ENCODE data around the gene COPB2. TPM values are rescaled to one million over a fixed set of nuclear protein-coding genes. Genes with fewer than 3 reads are reported as not detected.

COPB2 gene
- total and polyA plus RNA-seq, 2 of the 8 experiments (the other 6 are each of a cell fraction or from before 2014, with no cell fraction given), result 40.3 to 119 TPM

DNA sequence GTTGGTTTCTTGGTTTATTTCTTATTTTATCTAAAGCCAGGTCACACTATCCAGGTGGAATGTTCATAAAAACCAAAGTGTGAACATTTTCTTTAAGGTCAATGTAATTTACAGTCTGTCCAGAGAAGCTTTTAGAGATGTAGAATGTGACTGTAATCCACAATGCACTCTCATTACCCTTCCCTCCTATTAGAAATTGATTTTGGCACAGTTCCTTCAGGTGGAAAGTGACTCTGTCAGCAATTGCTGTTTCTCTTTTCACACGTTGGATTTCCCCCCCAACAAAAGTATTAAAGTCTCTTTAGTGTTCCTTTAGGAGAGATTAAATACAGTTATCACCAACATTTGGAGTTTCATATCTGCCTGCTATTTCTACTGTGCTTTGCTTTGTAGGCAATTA, 31.6 kb upstream of the COPB2 start:
- H2AK5ac ChIP-seq (ENCODE audit: low read depth, low read length), result no peak overlapping the region
- no peak overlapping the region for H2BK5ac ChIP-seq (ENCODE audit: low read depth, low read length)
- no peak overlapping the region for H3K23ac ChIP-seq (ENCODE audit: insufficient read length)
- DNase-seq (ENCODE audit: low read depth in 1 of 2, low spot score in 2 of 2) (no peak), FAIRE-seq (no peak)
- no peak overlapping the region for H2BK15ac ChIP-seq (ENCODE audit: low read length)
- H3K9ac ChIP-seq (replicated peaks in 1 of 4; ENCODE audit: extremely low read depth in 1 of 4, low read depth in 3 of 4, low read length in 3 of 4), result no peak overlapping the region
- no peak overlapping the region for H3K4ac ChIP-seq (replicated peaks; ENCODE audit: insufficient read length, low read depth, low read length)
- H3K4me2 ChIP-seq (ENCODE audit: insufficient read depth in 1 of 2, low read depth in 2 of 2, low read length in 2 of 2), result no peak overlapping the region
- H4K91ac ChIP-seq (replicated peaks; ENCODE audit: insufficient read length, low read length), result no peak overlapping the region
- ChIA-PET POLR2A (ENCODE audit: partially characterized antibody) (no interaction called here), CTCF (ENCODE audit: partially characterized antibody) (interaction anchor here (1.7 to 2.7 kb wide), 2 partner anchors 99 to 141 kb away, joined by 4 to 12 read pairs; no protein-coding TSS in a partner anchor)
- WGBS, 2 experiments (ENCODE audit: extremely low coverage in 1 of 2, insufficient coverage in 1 of 2, insufficient read length in 1 of 2, insufficient replicate concordance in 2 of 2, low coverage in 1 of 2, low lambda C conversion rate in 2 of 2, missing lambda C conversion rate in 1 of 2), result 70% methylated on average over 1 of the region's 1 CpG; no CpG with 5 or more reads in 1 of the 2 experiments
- no peaks in the 10 kb centered on the region for H3K9me3 ChIP-seq (ENCODE audit: insufficient read depth in 2 of 2, low read depth in 1 of 2, low read length in 1 of 2)
- no peak overlapping the region for H3K18ac ChIP-seq (ENCODE audit: extremely low read depth, low read length)
- no peaks in the 10 kb centered on the region for H3K4me1 ChIP-seq (replicated peaks in 1 of 4; ENCODE audit: control insufficient read depth in 3 of 4, insufficient read depth in 4 of 4, low read length in 3 of 4)
- H3K79me1 ChIP-seq (ENCODE audit: low read depth, low read length), result no peaks in the 10 kb centered on the region
- no peaks in the 10 kb centered on the region for H4K20me1 ChIP-seq (replicated peaks in 1 of 2; ENCODE audit: control insufficient read depth in 1 of 2, insufficient read depth in 2 of 2, low read length in 2 of 2)
- no peak overlapping the region for H3K14ac ChIP-seq (ENCODE audit: insufficient read length)
- H3K4me3 ChIP-seq (ENCODE audit: extremely low read depth in 1 of 4, insufficient read depth in 2 of 4, low read depth in 3 of 4, low read length in 4 of 4), result no peak overlapping the region
- no peak overlapping the region for H4K5ac ChIP-seq (ENCODE audit: insufficient read length, low read depth, low read length)
- no peak overlapping the region for H2BK20ac ChIP-seq (ENCODE audit: low read length)
- no peak overlapping the region for H4K8ac ChIP-seq (ENCODE audit: extremely low read depth, insufficient read depth, low read length)
- H2BK120ac ChIP-seq (replicated peaks; ENCODE audit: low read depth, low read length), result no peak overlapping the region
- H3K23me2 ChIP-seq (ENCODE audit: low read depth, low read length), result no peaks in the 10 kb centered on the region
- H3K56ac ChIP-seq (replicated peaks; ENCODE audit: insufficient read length, low read depth, low read length), result no peak overlapping the region
- no peaks in the 10 kb centered on the region; a peak in 1 of 8 replicates for H3K36me3 ChIP-seq (ENCODE audit: control insufficient read depth in 2 of 4, insufficient read depth in 4 of 4, low read length in 3 of 4)
- no peak overlapping the region for H2AFZ ChIP-seq (ENCODE audit: low read length)
- H2BK12ac ChIP-seq (ENCODE audit: low read depth, low read length), result no peak overlapping the region
- H3K27ac ChIP-seq (ENCODE audit: low read depth, low read length), result no peak overlapping the region
- no peaks in the 10 kb centered on the region for H3K79me2 ChIP-seq (ENCODE audit: control insufficient read depth in 1 of 2, insufficient read depth in 2 of 2, low read length in 2 of 2)
- no peaks in the 10 kb centered on the region for H3K27me3 ChIP-seq (replicated peaks in 1 of 4; ENCODE audit: control insufficient read depth in 3 of 4, extremely low read depth in 1 of 4, insufficient read depth in 3 of 4, low read length in 3 of 4)
- no peak for TF ChIP-seq HDAC6 (IDR thresholded peaks at IDR 0.05; ENCODE audit: low read depth, low read length)
- TF ChIP-seq TBP (IDR thresholded peaks at IDR 0.05; ENCODE audit: low read depth, low read length), result no peak
- TF ChIP-seq RBBP5 (IDR thresholded peaks at IDR 0.05; ENCODE audit: borderline replicate concordance, low read depth, low read length), result no peak
- TF ChIP-seq BCL11A (IDR thresholded peaks at IDR 0.05; ENCODE audit: low read depth in 2 of 2, low read length in 2 of 2), result no peak
- TF ChIP-seq, protein P1, sequence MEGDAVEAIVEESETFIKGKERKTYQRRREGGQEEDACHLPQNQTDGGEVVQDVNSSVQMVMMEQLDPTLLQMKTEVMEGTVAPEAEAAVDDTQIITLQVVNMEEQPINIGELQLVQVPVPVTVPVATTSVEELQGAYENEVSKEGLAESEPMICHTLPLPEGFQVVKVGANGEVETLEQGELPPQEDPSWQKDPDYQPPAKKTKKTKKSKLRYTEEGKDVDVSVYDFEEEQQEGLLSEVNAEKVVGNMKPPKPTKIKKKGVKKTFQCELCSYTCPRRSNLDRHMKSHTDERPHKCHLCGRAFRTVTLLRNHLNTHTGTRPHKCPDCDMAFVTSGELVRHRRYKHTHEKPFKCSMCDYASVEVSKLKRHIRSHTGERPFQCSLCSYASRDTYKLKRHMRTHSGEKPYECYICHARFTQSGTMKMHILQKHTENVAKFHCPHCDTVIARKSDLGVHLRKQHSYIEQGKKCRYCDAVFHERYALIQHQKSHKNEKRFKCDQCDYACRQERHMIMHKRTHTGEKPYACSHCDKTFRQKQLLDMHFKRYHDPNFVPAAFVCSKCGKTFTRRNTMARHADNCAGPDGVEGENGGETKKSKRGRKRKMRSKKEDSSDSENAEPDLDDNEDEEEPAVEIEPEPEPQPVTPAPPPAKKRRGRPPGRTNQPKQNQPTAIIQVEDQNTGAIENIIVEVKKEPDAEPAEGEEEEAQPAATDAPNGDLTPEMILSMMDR (IDR thresholded peaks at IDR 0.05; ENCODE audit: control extremely low read depth in 1 of 3, insufficient read depth in 1 of 3, low read depth in 1 of 3, low read length in 3 of 3), result no peak
- TF ChIP-seq CTBP2 (IDR thresholded peaks at IDR 0.05; ENCODE audit: borderline replicate concordance, insufficient read depth, insufficient read length, low read length), result no peak
- TF ChIP-seq SIX5 (IDR thresholded peaks at IDR 0.05; ENCODE audit: low read depth, low read length), result no peak
- TF ChIP-seq ZNF274 (IDR thresholded peaks at IDR 0.05; ENCODE audit: borderline replicate concordance, extremely low read depth, low read length), result no peak
- no peak for TF ChIP-seq CHD1 (IDR thresholded peaks at IDR 0.05; ENCODE audit: low read depth, low read length)
- TF ChIP-seq FOSL1 (IDR thresholded peaks at IDR 0.05; ENCODE audit: insufficient read depth, low read depth, low read length), result no peak
- no peak for TF ChIP-seq SP2 (IDR thresholded peaks at IDR 0.05; ENCODE audit: low read length)

Measured in H1 (cell line).